Liver (tissue), 3 donors: ENCODE measurements around the gene CCT6B.

ENCODE experiments used
- EGR1 ChIP-seq, 2 donors: IDR thresholded peaks; 2 replicates each; pipeline ENCODE4 v1.6.1; 2016 to 2018; ENCODE audit warnings: antibody characterized with exemption in 2 of 2, low read depth in 2 of 2
- GABPA ChIP-seq, 2 donors: IDR thresholded peaks in 1 of 2; conservative IDR thresholded peaks in 1 of 2; 2 replicates each; pipeline ENCODE4 v1.6.1; 2016; ENCODE audit warnings: antibody characterized with exemption in 2 of 2, mild to moderate bottlenecking in 1 of 2, moderate library complexity in 1 of 2
- JUND ChIP-seq, 2 donors: IDR thresholded peaks; 2 replicates each; pipeline ENCODE4 v1.6.1; 2016; ENCODE audit warnings: antibody characterized with exemption in 2 of 2
- RAD21 ChIP-seq, 2 donors: IDR thresholded peaks; 2 replicates each; pipeline ENCODE4 v1.6.1; 2016; ENCODE audit warnings: antibody characterized with exemption in 2 of 2, mild to moderate bottlenecking in 2 of 2
- RXRA ChIP-seq, 2 donors: IDR thresholded peaks; 2 replicates each; pipeline ENCODE4 v1.6.1; 2017 to 2018; ENCODE audit warnings: antibody characterized with exemption in 2 of 2, mild to moderate bottlenecking in 1 of 2
- SP1 ChIP-seq: IDR thresholded peaks from 2 replicates; pipeline ENCODE4 v1.6.1; 2018; ENCODE audit warnings: antibody characterized with exemption, mild to moderate bottlenecking
- TAF1 ChIP-seq: conservative IDR thresholded peaks from 2 replicates; pipeline ENCODE4 v1.6.1; 2016; ENCODE audit warnings: antibody characterized with exemption, mild to moderate bottlenecking
- YY1 ChIP-seq: IDR thresholded peaks from 2 replicates; pipeline ENCODE4 v1.6.1; 2016; ENCODE audit warnings: antibody characterized with exemption, mild to moderate bottlenecking
- TF ChIP-seq, protein P1 (sequence below): IDR thresholded peaks from 2 replicates; pipeline ENCODE4 v1.6.1; 2016; ENCODE audit warnings: antibody characterized with exemption, mild to moderate bottlenecking
- TF ChIP-seq, protein P2 (sequence below): fragments of 150-350 bp; IDR thresholded peaks from 2 replicates; pipeline ENCODE4 v1.5.1; 2017; ENCODE audit warnings: improper control_type of control experiment, low read depth, low read length; ENCODE audit not compliant: missing input control
- TF ChIP-seq, protein P3 (sequence below): IDR thresholded peaks from 2 replicates; pipeline ENCODE4 v1.6.1; 2016; ENCODE audit warnings: antibody characterized with exemption
- TF ChIP-seq, protein P4 (sequence below): IDR thresholded peaks from 2 replicates; pipeline ENCODE4 v1.6.1; 2016; ENCODE audit warnings: antibody characterized with exemption
- donor health status: healthy.
- donor health status: healthy.

DNA sequence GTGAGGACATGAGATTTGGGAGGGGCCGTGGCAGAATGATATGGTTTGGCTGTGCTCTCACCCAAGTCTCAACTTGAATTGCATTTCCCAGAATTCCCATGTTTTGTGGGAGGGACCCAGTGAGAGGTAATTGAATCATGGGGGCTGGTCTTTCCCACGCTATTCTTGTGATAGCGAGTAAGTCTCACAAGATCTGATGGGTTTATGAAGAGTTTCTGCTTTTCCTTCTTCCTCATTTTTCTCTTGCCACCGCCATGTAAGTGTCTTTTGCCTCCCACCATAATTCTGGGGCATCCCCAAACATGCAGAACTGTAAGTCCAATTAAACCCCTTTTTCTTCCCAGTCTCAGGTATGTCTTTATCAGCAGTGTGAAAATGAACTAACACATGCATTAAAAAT lies 40.6 kb downstream of the CCT6B start:
- TF ChIP-seq EGR1 (IDR thresholded peaks at IDR 0.05; ENCODE audit: low read depth in 2 of 2) (no peak), TAF1 (no peak), SP1 (no peak), GABPA (IDR thresholded peaks at IDR 0.05 in 1 of 2, conservative IDR thresholded peaks at IDR 0.05 in 1 of 2) (no peak), YY1 (no peak), RAD21 (IDR thresholded peaks at IDR 0.05) (no peak), JUND (IDR thresholded peaks at IDR 0.05) (no peak), RXRA (IDR thresholded peaks at IDR 0.05) (no peak)
- TF ChIP-seq, protein P1, sequence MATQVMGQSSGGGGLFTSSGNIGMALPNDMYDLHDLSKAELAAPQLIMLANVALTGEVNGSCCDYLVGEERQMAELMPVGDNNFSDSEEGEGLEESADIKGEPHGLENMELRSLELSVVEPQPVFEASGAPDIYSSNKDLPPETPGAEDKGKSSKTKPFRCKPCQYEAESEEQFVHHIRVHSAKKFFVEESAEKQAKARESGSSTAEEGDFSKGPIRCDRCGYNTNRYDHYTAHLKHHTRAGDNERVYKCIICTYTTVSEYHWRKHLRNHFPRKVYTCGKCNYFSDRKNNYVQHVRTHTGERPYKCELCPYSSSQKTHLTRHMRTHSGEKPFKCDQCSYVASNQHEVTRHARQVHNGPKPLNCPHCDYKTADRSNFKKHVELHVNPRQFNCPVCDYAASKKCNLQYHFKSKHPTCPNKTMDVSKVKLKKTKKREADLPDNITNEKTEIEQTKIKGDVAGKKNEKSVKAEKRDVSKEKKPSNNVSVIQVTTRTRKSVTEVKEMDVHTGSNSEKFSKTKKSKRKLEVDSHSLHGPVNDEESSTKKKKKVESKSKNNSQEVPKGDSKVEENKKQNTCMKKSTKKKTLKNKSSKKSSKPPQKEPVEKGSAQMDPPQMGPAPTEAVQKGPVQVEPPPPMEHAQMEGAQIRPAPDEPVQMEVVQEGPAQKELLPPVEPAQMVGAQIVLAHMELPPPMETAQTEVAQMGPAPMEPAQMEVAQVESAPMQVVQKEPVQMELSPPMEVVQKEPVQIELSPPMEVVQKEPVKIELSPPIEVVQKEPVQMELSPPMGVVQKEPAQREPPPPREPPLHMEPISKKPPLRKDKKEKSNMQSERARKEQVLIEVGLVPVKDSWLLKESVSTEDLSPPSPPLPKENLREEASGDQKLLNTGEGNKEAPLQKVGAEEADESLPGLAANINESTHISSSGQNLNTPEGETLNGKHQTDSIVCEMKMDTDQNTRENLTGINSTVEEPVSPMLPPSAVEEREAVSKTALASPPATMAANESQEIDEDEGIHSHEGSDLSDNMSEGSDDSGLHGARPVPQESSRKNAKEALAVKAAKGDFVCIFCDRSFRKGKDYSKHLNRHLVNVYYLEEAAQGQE, result no peak
- TF ChIP-seq, protein P2, sequence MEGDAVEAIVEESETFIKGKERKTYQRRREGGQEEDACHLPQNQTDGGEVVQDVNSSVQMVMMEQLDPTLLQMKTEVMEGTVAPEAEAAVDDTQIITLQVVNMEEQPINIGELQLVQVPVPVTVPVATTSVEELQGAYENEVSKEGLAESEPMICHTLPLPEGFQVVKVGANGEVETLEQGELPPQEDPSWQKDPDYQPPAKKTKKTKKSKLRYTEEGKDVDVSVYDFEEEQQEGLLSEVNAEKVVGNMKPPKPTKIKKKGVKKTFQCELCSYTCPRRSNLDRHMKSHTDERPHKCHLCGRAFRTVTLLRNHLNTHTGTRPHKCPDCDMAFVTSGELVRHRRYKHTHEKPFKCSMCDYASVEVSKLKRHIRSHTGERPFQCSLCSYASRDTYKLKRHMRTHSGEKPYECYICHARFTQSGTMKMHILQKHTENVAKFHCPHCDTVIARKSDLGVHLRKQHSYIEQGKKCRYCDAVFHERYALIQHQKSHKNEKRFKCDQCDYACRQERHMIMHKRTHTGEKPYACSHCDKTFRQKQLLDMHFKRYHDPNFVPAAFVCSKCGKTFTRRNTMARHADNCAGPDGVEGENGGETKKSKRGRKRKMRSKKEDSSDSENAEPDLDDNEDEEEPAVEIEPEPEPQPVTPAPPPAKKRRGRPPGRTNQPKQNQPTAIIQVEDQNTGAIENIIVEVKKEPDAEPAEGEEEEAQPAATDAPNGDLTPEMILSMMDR, result no peak
- TF ChIP-seq, protein P3, sequence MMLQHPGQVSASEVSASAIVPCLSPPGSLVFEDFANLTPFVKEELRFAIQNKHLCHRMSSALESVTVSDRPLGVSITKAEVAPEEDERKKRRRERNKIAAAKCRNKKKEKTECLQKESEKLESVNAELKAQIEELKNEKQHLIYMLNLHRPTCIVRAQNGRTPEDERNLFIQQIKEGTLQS, result no peak
- TF ChIP-seq, protein P4, sequence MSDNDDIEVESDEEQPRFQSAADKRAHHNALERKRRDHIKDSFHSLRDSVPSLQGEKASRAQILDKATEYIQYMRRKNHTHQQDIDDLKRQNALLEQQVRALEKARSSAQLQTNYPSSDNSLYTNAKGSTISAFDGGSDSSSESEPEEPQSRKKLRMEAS, result no peak
